ENCODE results near the gene MAF. TPM values are rescaled to one million over a fixed set of nuclear protein-coding genes. Genes with fewer than 3 reads are reported as not detected.

MAF gene
- total RNA-seq (2014; rRNA removed; shearing (Covaris generic)): 12.8 and 13.8 TPM in 2 replicates

- DNase-seq (ENCODE audit: low read depth in 1 of 2, low spot score in 2 of 2): peak; percentile 91
- peak within 1 kb of the TSS; percentile 27; the same call in 1 of the 2 replicates for H3K27ac ChIP-seq
- no peaks in the 10 kb centered on the region for H3K27me3 ChIP-seq (replicated peaks)
- H3K9me3 ChIP-seq (replicated peaks): no peaks in the 10 kb centered on the region
- H3K4me1 ChIP-seq (replicated peaks): peaks cover 10% of the 10 kb centered on the region
- H3K36me3 ChIP-seq: no peaks in the 10 kb centered on the region; the same call in 1 of the 2 replicates
- peak within 1 kb of the TSS; percentile 64 for H3K4me3 ChIP-seq
These were observed at the start of gene MAF for GRCh38 chr16:79600638-79601091. MAF (minus strand) TSS chr16:79600737; CDS start chr16:79599902, 835 bp downstream.

- no peak overlapping the region for H3K27ac ChIP-seq
- no peaks in the 10 kb centered on the region; the same call in 1 of the 2 replicates for H3K36me3 ChIP-seq
- H3K27me3 ChIP-seq (replicated peaks): no peaks in the 10 kb centered on the region
- H3K4me1 ChIP-seq (replicated peaks): peaks cover 6% of the 10 kb centered on the region
- H3K9me3 ChIP-seq (replicated peaks): no peaks in the 10 kb centered on the region
- no peak overlapping the region for H3K4me3 ChIP-seq
- no peak for DNase-seq (ENCODE audit: low read depth in 1 of 2, low spot score in 2 of 2)
These were observed 48.3 kb upstream of the MAF start for GRCh38 chr16:79648826-79649225.

- Histone ChIP-seq H3K4me3 (no peak overlapping the region), H3K9me3 (replicated peaks) (no peaks in the 10 kb centered on the region), H3K27ac (no peak overlapping the region), H3K36me3 (no peaks in the 10 kb centered on the region; the same call in 1 of the 2 replicates), H3K27me3 (replicated peaks) (no peaks in the 10 kb centered on the region), H3K4me1 (replicated peaks) (peaks cover 6% of the 10 kb centered on the region)
- DNase-seq (ENCODE audit: low read depth in 1 of 2, low spot score in 2 of 2): no peak
These were observed 47.0 kb upstream of the MAF start for GRCh38 chr16:79647586-79647985.

GRCh38 chr16:79645701-79646100, 45.2 kb upstream of the MAF start:
- Histone ChIP-seq H3K27me3 (replicated peaks) (no peaks in the 10 kb centered on the region), H3K36me3 (no peaks in the 10 kb centered on the region; the same call in 1 of the 2 replicates), H3K27ac (no peak overlapping the region), H3K4me3 (no peak overlapping the region), H3K9me3 (replicated peaks) (no peaks in the 10 kb centered on the region), H3K4me1 (replicated peaks) (peaks cover 6% of the 10 kb centered on the region)
- no peak for DNase-seq (ENCODE audit: low read depth in 1 of 2, low spot score in 2 of 2)

GRCh38 chr16:79644971-79645667, 44.6 kb upstream of the MAF start:
- H3K4me1 ChIP-seq (replicated peaks): peaks cover 12% of the 10 kb centered on the region
- no peaks in the 10 kb centered on the region; the same call in 1 of the 2 replicates for H3K36me3 ChIP-seq
- no peak for DNase-seq (ENCODE audit: low read depth in 1 of 2, low spot score in 2 of 2)
- H3K9me3 ChIP-seq (replicated peaks): no peaks in the 10 kb centered on the region
- H3K4me3 ChIP-seq: no peak overlapping the region
- no peaks in the 10 kb centered on the region for H3K27me3 ChIP-seq (replicated peaks)
- no peak overlapping the region for H3K27ac ChIP-seq

GRCh38 chr16:79642652-79643051, 42.1 kb upstream of the MAF start:
- no peak overlapping the region for H3K4me3 ChIP-seq
- no peaks in the 10 kb centered on the region for H3K9me3 ChIP-seq (replicated peaks)
- H3K4me1 ChIP-seq (replicated peaks): peaks cover 18% of the 10 kb centered on the region
- H3K27ac ChIP-seq: no peak overlapping the region
- no peak for DNase-seq (ENCODE audit: low read depth in 1 of 2, low spot score in 2 of 2)
- H3K27me3 ChIP-seq (replicated peaks): no peaks in the 10 kb centered on the region
- no peaks in the 10 kb centered on the region; the same call in 1 of the 2 replicates for H3K36me3 ChIP-seq

GRCh38 chr16:79640513-79641360, 40.2 kb upstream of the MAF start:
- H3K4me3 ChIP-seq: no peak overlapping the region

GRCh38 chr16:79639576-79640311, 39.2 kb upstream of the MAF start:
- H3K36me3 ChIP-seq: no peaks in the 10 kb centered on the region
- no peak for DNase-seq (ENCODE audit: low read depth in 1 of 2, low spot score in 2 of 2)
- H3K27ac ChIP-seq: no peak overlapping the region
- H3K4me3 ChIP-seq: no peak overlapping the region
- H3K4me1 ChIP-seq (replicated peaks): peaks cover 18% of the 10 kb centered on the region
- H3K9me3 ChIP-seq (replicated peaks): no peaks in the 10 kb centered on the region
- H3K27me3 ChIP-seq (replicated peaks): no peaks in the 10 kb centered on the region

More at GRCh38 chr16:79640513-79641360, 40.2 kb upstream of the MAF start:
- Histone ChIP-seq H3K4me1 (replicated peaks) (peaks cover 18% of the 10 kb centered on the region), H3K36me3 (no peaks in the 10 kb centered on the region; the same call in 1 of the 2 replicates), H3K27ac (peak overlapping the region; percentile 53; the same call in 1 of the 2 replicates), H3K27me3 (replicated peaks) (no peaks in the 10 kb centered on the region), H3K9me3 (replicated peaks) (no peaks in the 10 kb centered on the region)
- DNase-seq (ENCODE audit: low read depth in 1 of 2, low spot score in 2 of 2): peak in 1 of 2 experiments; percentile 22

- Histone ChIP-seq H3K36me3 (no peaks in the 10 kb centered on the region), H3K27ac (no peak overlapping the region), H3K27me3 (replicated peaks) (no peaks in the 10 kb centered on the region), H3K4me1 (replicated peaks) (peaks cover 18% of the 10 kb centered on the region), H3K4me3 (no peak overlapping the region), H3K9me3 (replicated peaks) (no peaks in the 10 kb centered on the region)
- no peak for DNase-seq (ENCODE audit: low read depth in 1 of 2, low spot score in 2 of 2)
These were observed 37.8 kb upstream of the MAF start for GRCh38 chr16:79638386-79638785.

- no peak overlapping the region for H3K27ac ChIP-seq
- DNase-seq (ENCODE audit: low read depth in 1 of 2, low spot score in 2 of 2): no peak
- peaks cover 10% of the 10 kb centered on the region for H3K4me1 ChIP-seq (replicated peaks)
- no peaks in the 10 kb centered on the region for H3K36me3 ChIP-seq
- H3K27me3 ChIP-seq (replicated peaks): no peaks in the 10 kb centered on the region
- no peak overlapping the region for H3K4me3 ChIP-seq
- H3K9me3 ChIP-seq (replicated peaks): no peaks in the 10 kb centered on the region
These were observed 35.0 kb upstream of the MAF start for GRCh38 chr16:79635488-79635887.

GRCh38 chr16:79634298-79634697, 33.8 kb upstream of the MAF start:
- no peak for DNase-seq (ENCODE audit: low read depth in 1 of 2, low spot score in 2 of 2)
- H3K9me3 ChIP-seq (replicated peaks): no peaks in the 10 kb centered on the region
- no peaks in the 10 kb centered on the region for H3K27me3 ChIP-seq (replicated peaks)
- no peaks in the 10 kb centered on the region for H3K4me1 ChIP-seq (replicated peaks)
- no peak overlapping the region for H3K4me3 ChIP-seq
- no peaks in the 10 kb centered on the region for H3K36me3 ChIP-seq
- H3K27ac ChIP-seq: no peak overlapping the region

GRCh38 chr16:79632289-79632688, 31.8 kb upstream of the MAF start:
- Histone ChIP-seq H3K9me3 (replicated peaks) (no peaks in the 10 kb centered on the region), H3K36me3 (no peaks in the 10 kb centered on the region), H3K27ac (no peak overlapping the region), H3K4me1 (replicated peaks) (peaks cover 7% of the 10 kb centered on the region; the same call in 1 of the 2 replicates), H3K27me3 (replicated peaks) (no peaks in the 10 kb centered on the region), H3K4me3 (no peak overlapping the region)
- DNase-seq (ENCODE audit: low read depth in 1 of 2, low spot score in 2 of 2): no peak

GRCh38 chr16:79628988-79629387, 28.5 kb upstream of the MAF start:
- H3K4me3 ChIP-seq: no peak overlapping the region
- H3K36me3 ChIP-seq: no peaks in the 10 kb centered on the region
- H3K9me3 ChIP-seq (replicated peaks): no peaks in the 10 kb centered on the region
- peaks cover 7% of the 10 kb centered on the region; the same call in 1 of the 2 replicates for H3K4me1 ChIP-seq (replicated peaks)
- no peaks in the 10 kb centered on the region for H3K27me3 ChIP-seq (replicated peaks)
- H3K27ac ChIP-seq: no peak overlapping the region
- no peak for DNase-seq (ENCODE audit: low read depth in 1 of 2, low spot score in 2 of 2)
